Panc1 (cell line): Measurements from ENCODE around the gene PDCD4.

Source experiments
- CTCF ChIP-seq: fragments of 450-650 bp; IDR thresholded peaks from 2 replicates; pipeline ENCODE4 v1.5.1; 2017; ENCODE audit warnings: mild to moderate bottlenecking
- POLR2AphosphoS5 ChIP-seq: IDR thresholded peaks from 2 replicates; pipeline ENCODE4 v1.6.1; 2012; ENCODE audit warnings: mild to moderate bottlenecking, low read depth, low read length, moderate library complexity
- REST ChIP-seq, 2 experiments: IDR thresholded peaks; 2 replicates each; pipeline ENCODE4 v1.6.1; 2011 to 2012; ENCODE audit warnings: low read depth in 2 of 2, control low read depth in 1 of 2, low read length in 1 of 2, mild to moderate bottlenecking in 1 of 2, moderate library complexity in 1 of 2; ENCODE audit not compliant: insufficient read depth in 1 of 2
- SIN3A ChIP-seq: IDR thresholded peaks from 2 replicates; pipeline ENCODE4 v1.6.1; 2012; ENCODE audit warnings: low read depth, mild to moderate bottlenecking, low read length, moderate library complexity, borderline replicate concordance; ENCODE audit not compliant: insufficient read depth
- TCF7L2 ChIP-seq: IDR thresholded peaks from 2 replicates; pipeline ENCODE4 v1.6.1; 2011; ENCODE audit warnings: mild to moderate bottlenecking, low read depth, low read length, inconsistent platforms

GRCh38 chr10:110944792-110945396, 73.2 kb downstream of the PDCD4 start:
- TF ChIP-seq CTCF (no peak), POLR2AphosphoS5 (no peak), SIN3A (no peak), TCF7L2 (no peak), REST (IDR thresholded peaks at IDR 0.05; ENCODE audit: insufficient read depth in 1 of 2, low read depth in 2 of 2, low read length in 1 of 2) (no peak)
